ENCODE data around the gene OR51Q1. TPM values are rescaled to one million over a fixed set of nuclear protein-coding genes. Genes with fewer than 3 reads are reported as not detected.

Gene OR51Q1
- total and polyA plus RNA-seq, 2 donors (not counting 1 experiment from before 2014, with no cell fraction given), result not detected

Other genes with a start within 250 kb of the OR51Q1 start
- not detected in 2 replicates for gene OR51V1, start 221.4 kb upstream of the OR51Q1 start, total RNA-seq
- not detected in 2 replicates for gene OR51V1, start 221.4 kb upstream of the OR51Q1 start, polyA plus RNA-seq
- 378 and 385 TPM in 2 replicates for gene HBB, start 195.0 kb upstream of the OR51Q1 start, total RNA-seq
- gene HBB, start 195.0 kb upstream of the OR51Q1 start, polyA plus RNA-seq, result 69.7 and 1,053 TPM in 2 replicates
- not detected in 2 replicates for gene HBD, start 187.6 kb upstream of the OR51Q1 start, total RNA-seq
- 0.84 TPM in 1 of 2 replicates, not detected in the other for gene HBD, start 187.6 kb upstream of the OR51Q1 start, polyA plus RNA-seq
- not detected in 2 replicates for gene HBG1, start 172.3 kb upstream of the OR51Q1 start, total RNA-seq
- not detected in 2 replicates for gene HBG1, start 172.3 kb upstream of the OR51Q1 start, polyA plus RNA-seq
- gene HBG2, start 167.3 kb upstream of the OR51Q1 start, total RNA-seq, result not detected in 2 replicates
- gene HBG2, start 167.3 kb upstream of the OR51Q1 start, polyA plus RNA-seq, result 0.89 TPM in 1 of 2 replicates, not detected in the other
- gene HBE1, start 152.2 kb upstream of the OR51Q1 start, total RNA-seq, result not detected in 2 replicates
- not detected in 2 replicates for gene HBE1, start 152.2 kb upstream of the OR51Q1 start, polyA plus RNA-seq
- not detected in 2 replicates for gene OR51B4, start 120.2 kb upstream of the OR51Q1 start, total RNA-seq
- gene OR51B4, start 120.2 kb upstream of the OR51Q1 start, polyA plus RNA-seq, result 0.21 TPM in 1 of 2 replicates, not detected in the other
- not detected in 2 replicates for gene OR51B2, start 97.8 kb upstream of the OR51Q1 start, total RNA-seq
- not detected in 2 replicates for gene OR51B2, start 97.8 kb upstream of the OR51Q1 start, polyA plus RNA-seq
- 0.66 and 0.67 TPM in 2 replicates for gene OR51B5, start 78.6 kb upstream of the OR51Q1 start, total RNA-seq
- gene OR51B5, start 78.6 kb upstream of the OR51Q1 start, polyA plus RNA-seq, result not detected in 2 replicates
- gene OR51B6, start 70.6 kb upstream of the OR51Q1 start, total RNA-seq, result not detected in 2 replicates
- gene OR51B6, start 70.6 kb upstream of the OR51Q1 start, polyA plus RNA-seq, result not detected in 2 replicates
- gene OR51M1, start 38.3 kb upstream of the OR51Q1 start, total RNA-seq, result not detected in 2 replicates
- gene OR51M1, start 38.3 kb upstream of the OR51Q1 start, polyA plus RNA-seq, result not detected in 2 replicates
- gene OR51I1, start 19.4 kb downstream of the OR51Q1 start, total RNA-seq, result not detected in 2 replicates
- 0.30 and 0.31 TPM in 2 replicates for gene OR51I1, start 19.4 kb downstream of the OR51Q1 start, polyA plus RNA-seq
- not detected in 2 replicates for gene OR51I2, start 27.2 kb downstream of the OR51Q1 start, total RNA-seq
- gene OR51I2, start 27.2 kb downstream of the OR51Q1 start, polyA plus RNA-seq, result not detected in 2 replicates
- not detected in 2 replicates for gene OR52D1, start 66.6 kb downstream of the OR51Q1 start, total RNA-seq
- not detected in 2 replicates for gene OR52D1, start 66.6 kb downstream of the OR51Q1 start, polyA plus RNA-seq
- gene UBQLN3, start 87.8 kb downstream of the OR51Q1 start, total RNA-seq, result 0.46 and 0.59 TPM in 2 replicates
- gene UBQLN3, start 87.8 kb downstream of the OR51Q1 start, polyA plus RNA-seq, result not detected in 2 replicates
- 1.3 and 1.4 TPM in 2 replicates for gene UBQLNL, start 94.6 kb downstream of the OR51Q1 start, total RNA-seq
- 1.8 and 1.9 TPM in 2 replicates for gene UBQLNL, start 94.6 kb downstream of the OR51Q1 start, polyA plus RNA-seq
- 0.37 and 0.49 TPM in 2 replicates for gene OR52H1, start 126.4 kb downstream of the OR51Q1 start, total RNA-seq
- gene OR52H1, start 126.4 kb downstream of the OR51Q1 start, polyA plus RNA-seq, result 0.15 TPM in 1 of 2 replicates, not detected in the other
- not detected in 2 replicates for gene OR52B6, start 158.8 kb downstream of the OR51Q1 start, total RNA-seq
- not detected in 2 replicates for gene OR52B6, start 158.8 kb downstream of the OR51Q1 start, polyA plus RNA-seq
- 0.10 TPM in 1 of 2 replicates, not detected in the other for gene TRIM6, start 174.5 kb downstream of the OR51Q1 start, total RNA-seq
- not detected in 2 replicates for gene TRIM6, start 174.5 kb downstream of the OR51Q1 start, polyA plus RNA-seq
- 24.1 and 29.1 TPM in 2 replicates for gene TRIM34, start 202.9 kb downstream of the OR51Q1 start, total RNA-seq
- 19.9 and 21.9 TPM in 2 replicates for gene TRIM34, start 202.9 kb downstream of the OR51Q1 start, polyA plus RNA-seq